HepG2 (cell line): Measurements from ENCODE around the gene SKIC2. TPM values are rescaled to one million over a fixed set of nuclear protein-coding genes. Genes with fewer than 3 reads are reported as not detected.

ENCODE experiments used
- CTCF ChIP-seq: sonication (generic); formaldehyde crosslinking; IDR thresholded peaks from 2 replicates; pipeline ENCODE4 v1.5.0; 2020; ENCODE audit warnings: mild to moderate bottlenecking, missing genetic modification reagents, moderate library complexity
- DNMT1 ChIP-seq: sonication (generic); formaldehyde crosslinking; IDR thresholded peaks from 2 replicates; pipeline ENCODE4 v1.5.1; 2020; ENCODE audit warnings: mild to moderate bottlenecking, missing genetic modification reagents
- ELF1 ChIP-seq: sonication (generic); formaldehyde crosslinking; IDR thresholded peaks from 2 replicates; pipeline ENCODE4 v1.4.0; 2020; ENCODE audit warnings: missing genetic modification reagents
- ETS1 ChIP-seq: sonication (generic); formaldehyde crosslinking; IDR thresholded peaks from 2 replicates; pipeline ENCODE4 v1.4.0; 2020; ENCODE audit warnings: missing genetic modification reagents
- ETV5 ChIP-seq: IDR thresholded peaks from 2 replicates; pipeline ENCODE4 v1.6.1; 2018; ENCODE audit warnings: missing biosample characterization, missing genetic modification reagents, inconsistent platforms, borderline replicate concordance
- HCFC1 ChIP-seq: fragments of 150-350 bp; IDR thresholded peaks from 2 replicates; pipeline ENCODE4 v1.6.1; 2014; ENCODE audit warnings: low read depth, low read length
- HNF4G ChIP-seq, 2 experiments: sonication (generic) in 1 of 2; formaldehyde crosslinking in 1 of 2; IDR thresholded peaks; 2 replicates each; pipeline versions ENCODE4 v1.4.0 to v1.6.1; 2011 to 2020; ENCODE audit warnings: borderline replicate concordance in 2 of 2, low read depth in 2 of 2, mild to moderate bottlenecking in 2 of 2, low read length in 1 of 2, missing genetic modification reagents in 1 of 2, moderate library complexity in 1 of 2
- IKZF4 ChIP-seq: sonication (generic); formaldehyde crosslinking; IDR thresholded peaks from 2 replicates; pipeline ENCODE4 v1.5.1; 2020; ENCODE audit warnings: borderline replicate concordance, mild to moderate bottlenecking, low read depth, missing genetic modification reagents; ENCODE audit errors: not compliant biosample characterization
- KLF6 ChIP-seq: IDR thresholded peaks from 2 replicates; pipeline ENCODE4 v1.8.0; 2016; ENCODE audit warnings: missing biosample characterization, missing genetic modification reagents
- MYNN ChIP-seq: sonication (generic); formaldehyde crosslinking; IDR thresholded peaks from 2 replicates; pipeline ENCODE4 v1.4.0; 2020; ENCODE audit warnings: mild to moderate bottlenecking, low read depth, missing genetic modification reagents
- NFKB2 ChIP-seq: sonication (generic); formaldehyde crosslinking; IDR thresholded peaks from 2 replicates; pipeline ENCODE4 v1.4.0; 2020; ENCODE audit warnings: missing genetic modification reagents, borderline replicate concordance
- NFKBIZ ChIP-seq: IDR thresholded peaks from 2 replicates; pipeline ENCODE4 v1.6.1; 2018; ENCODE audit warnings: missing genetic modification reagents, missing compliant biosample characterization
- NONO ChIP-seq, 2 experiments: fragments of 450-650 bp in 1 of 2; sonication (generic) in 1 of 2; formaldehyde crosslinking in 1 of 2; IDR thresholded peaks in 1 of 2; conservative IDR thresholded peaks in 1 of 2; 2 replicates each; pipeline versions ENCODE4 v1.6.1 to v1.8.0; 2017 to 2022; ENCODE audit warnings: mild to moderate bottlenecking in 1 of 2, missing genetic modification reagents in 1 of 2, moderate library complexity in 1 of 2
- SAFB2 ChIP-seq: sonication (generic); formaldehyde crosslinking; IDR thresholded peaks from 2 replicates; pipeline ENCODE4 v1.5.1; 2020; ENCODE audit warnings: missing genetic modification reagents, low read depth, mild to moderate bottlenecking, borderline replicate concordance
- SRSF9 ChIP-seq: fragments of 200-400 bp; formaldehyde crosslinking; IDR thresholded peaks from 2 replicates; pipeline ENCODE4 v1.6.1; 2018; ENCODE audit warnings: borderline replicate concordance, mild to moderate bottlenecking, low read depth, low read length; ENCODE audit not compliant: insufficient read depth, poor library complexity, severe bottlenecking
- STAG1 ChIP-seq: sonication (generic); formaldehyde crosslinking; IDR thresholded peaks from 2 replicates; pipeline ENCODE4 v1.4.0; 2020; ENCODE audit warnings: missing genetic modification reagents
- TBL1XR1 ChIP-seq: fragments of 150-350 bp; IDR thresholded peaks from 2 replicates; pipeline ENCODE4 v1.6.1; 2014; ENCODE audit warnings: borderline replicate concordance, low read length; ENCODE audit not compliant: partially characterized antibody
- TEAD2 ChIP-seq: sonication (generic); formaldehyde crosslinking; IDR thresholded peaks from 2 replicates; pipeline ENCODE4 v1.9.0; 2021; ENCODE audit warnings: missing genetic modification reagents
- TP53 ChIP-seq: sonication (generic); formaldehyde crosslinking; conservative IDR thresholded peaks from 2 replicates; pipeline ENCODE4 v1.4.0; 2020; ENCODE audit warnings: missing genetic modification reagents
- YEATS4 ChIP-seq: sonication (generic); formaldehyde crosslinking; IDR thresholded peaks from 2 replicates; pipeline ENCODE4 v1.4.0; 2020; ENCODE audit warnings: missing genetic modification reagents, borderline replicate concordance
- ZMAT3 ChIP-seq: sonication (generic); formaldehyde crosslinking; conservative IDR thresholded peaks from 2 replicates; pipeline ENCODE4 v1.7.0; 2021; ENCODE audit warnings: missing genetic modification reagents
- ZNF30 ChIP-seq: sonication (generic); formaldehyde crosslinking; IDR thresholded peaks from 2 replicates; pipeline ENCODE4 v1.5.0; 2020; ENCODE audit warnings: mild to moderate bottlenecking, missing genetic modification reagents
- ZNF510 ChIP-seq: sonication (generic); formaldehyde crosslinking; IDR thresholded peaks from 2 replicates; pipeline ENCODE4 v1.4.0; 2020; ENCODE audit warnings: low read depth, mild to moderate bottlenecking, missing genetic modification reagents
- ZNF605 ChIP-seq: sonication (generic); formaldehyde crosslinking; IDR thresholded peaks from 2 replicates; pipeline ENCODE4 v1.8.0; 2022; ENCODE audit warnings: mild to moderate bottlenecking, missing genetic modification reagents
- ZNF619 ChIP-seq: sonication (generic); formaldehyde crosslinking; IDR thresholded peaks from 2 replicates; pipeline ENCODE4 v1.4.0; 2020; ENCODE audit warnings: mild to moderate bottlenecking, missing genetic modification reagents
- ZNF629 ChIP-seq: sonication (generic); formaldehyde crosslinking; conservative IDR thresholded peaks from 2 replicates; pipeline ENCODE4 v1.5.0; 2020; ENCODE audit warnings: missing genetic modification reagents
- ZNF660 ChIP-seq: sonication (generic); formaldehyde crosslinking; IDR thresholded peaks from 2 replicates; pipeline ENCODE4 v1.5.1; 2020; ENCODE audit warnings: mild to moderate bottlenecking, low read depth, missing genetic modification reagents, borderline replicate concordance
- ZNF768 ChIP-seq: sonication (generic); formaldehyde crosslinking; IDR thresholded peaks from 2 replicates; pipeline ENCODE4 v1.4.0; 2020; ENCODE audit warnings: missing genetic modification reagents
- polyA plus RNA-seq, 8 experiments: library from polyadenylated mRNA; depleted of rRNA in 3 of 8; stranded (reverse) in 7 of 8; unstranded in 1 of 8; fragments of >200 nt; fragmentation: Illumina TruSeq in 4 of 8; extraction: Trizol in 4 of 8; gene quantifications; 2 replicates each; pipeline versions ENCODE4 v1.2.1 to v1.2.3, GENCODE V29; 2011 to 2016; ENCODE audit warnings: low read depth in 4 of 8, missing spikeins in 1 of 8, mixed read lengths in 1 of 8; ENCODE audit not compliant: insufficient read depth in 1 of 8
- total RNA-seq, 5 experiments: library from RNA; depleted of rRNA; stranded (reverse); fragments of >200 nt; fragmentation: Illumina TruSeq; extraction: Trizol; gene quantifications; 2 replicates each; pipeline ENCODE4 v1.2.3, GENCODE V29; 2016; ENCODE audit warnings: low read depth in 1 of 5

SKIC2 gene
- total and polyA plus RNA-seq, 2 of the 13 experiments (the other 11 are each of a cell fraction or from before 2014, with no cell fraction given), result 67.1 to 68.4 TPM

GRCh38 chr6:31971279-31971992 is 12.5 kb downstream of the SKIC2 start (continued):
- TF ChIP-seq ZNF605 (CRISPR knock-in tag) (no peak), IKZF4 (CRISPR knock-in tag) (no peak), ZNF768 (CRISPR knock-in tag) (no peak), NONO (IDR thresholded peaks at IDR 0.05) (no peak), NONO (CRISPR knock-in tag; conservative IDR thresholded peaks at IDR 0.05) (no peak), ZNF510 (CRISPR knock-in tag) (no peak), ELF1 (CRISPR knock-in tag) (no peak), TEAD2 (no peak), TP53 (no peak), ETV5 (CRISPR knock-in tag) (no peak), ZNF629 (no peak), ZNF30 (CRISPR knock-in tag) (no peak), SRSF9 (no peak), MYNN (no peak), NFKBIZ (CRISPR knock-in tag) (no peak), NFKB2 (no peak), ZNF619 (CRISPR knock-in tag) (no peak), ETS1 (CRISPR knock-in tag) (no peak), YEATS4 (no peak), HNF4G (IDR thresholded peaks at IDR 0.05; ENCODE audit: borderline replicate concordance, low read depth, low read length) (no peak), HNF4G (CRISPR knock-in tag; IDR thresholded peaks at IDR 0.05; ENCODE audit: borderline replicate concordance, low read depth) (no peak), HCFC1 (no peak), CTCF (CRISPR knock-in tag) (no peak), ZNF660 (CRISPR knock-in tag) (no peak), DNMT1 (CRISPR knock-in tag) (peak; percentile 82; the same call in 1 of the 2 replicates), KLF6 (CRISPR knock-in tag) (no peak), STAG1 (CRISPR knock-in tag) (0 out of 2 replicates have a peak, but pooled peaks have one; percentile 3), ZMAT3 (no peak), TBL1XR1 (no peak), SAFB2 (CRISPR knock-in tag) (peak; percentile 52; the same call in 1 of the 2 replicates)
